ENCODE measurements around the gene SFT2D1. TPM values are rescaled to one million over a fixed set of nuclear protein-coding genes. Genes with fewer than 3 reads are reported as not detected.

The SFT2D1 gene
- total RNA-seq, 1 donor: 25.7 TPM

GRCh38 chr6:166360243-166361076, 18.1 kb upstream of the SFT2D1 start:
- Histone ChIP-seq H3K27me3 (ENCODE audit: insufficient read depth, low read length) (peaks cover 2% of the 10 kb centered on the region), H3K36me3 (ENCODE audit: insufficient read depth, low read length) (no peaks in the 10 kb centered on the region), H3K9me3 (ENCODE audit: low read depth, low read length) (no peaks in the 10 kb centered on the region), H3K79me2 (ENCODE audit: insufficient read depth, low read length) (no peaks in the 10 kb centered on the region), H3K4me2 (ENCODE audit: insufficient read depth, low read length) (no peak overlapping the region), H2AFZ (ENCODE audit: low read length) (no peak overlapping the region), H3K27ac (ENCODE audit: low read depth, low read length) (no peak overlapping the region), H3K4me3 (ENCODE audit: insufficient read depth, low read length) (no peak overlapping the region), H3K4me1 (ENCODE audit: insufficient read depth, low read length) (peaks cover 20% of the 10 kb centered on the region), H4K20me1 (ENCODE audit: insufficient read depth, low read length) (no peaks in the 10 kb centered on the region)
- TF ChIP-seq CTCF (IDR thresholded peaks at IDR 0.05; ENCODE audit: extremely low read depth, low read depth, low read length): no peak
- DNase-seq (ENCODE audit: insufficient read length, low spot score, missing footprints): peak; percentile 81

- no peak overlapping the region for H3K4me3 ChIP-seq (ENCODE audit: insufficient read depth, low read length)
- no peak overlapping the region for H3K4me2 ChIP-seq (ENCODE audit: insufficient read depth, low read length)
- no peaks in the 10 kb centered on the region for H3K79me2 ChIP-seq (ENCODE audit: insufficient read depth, low read length)
- DNase-seq (ENCODE audit: insufficient read length, low spot score, missing footprints): no peak
- H4K20me1 ChIP-seq (ENCODE audit: insufficient read depth, low read length): no peaks in the 10 kb centered on the region
- H3K36me3 ChIP-seq (ENCODE audit: insufficient read depth, low read length): no peaks in the 10 kb centered on the region
- TF ChIP-seq CTCF (IDR thresholded peaks at IDR 0.05; ENCODE audit: extremely low read depth, low read depth, low read length): no peak
- H3K9me3 ChIP-seq (ENCODE audit: low read depth, low read length): no peaks in the 10 kb centered on the region
- peaks cover 6% of the 10 kb centered on the region for H3K27me3 ChIP-seq (ENCODE audit: insufficient read depth, low read length)
- H3K4me1 ChIP-seq (ENCODE audit: insufficient read depth, low read length): peaks cover 4% of the 10 kb centered on the region
- H2AFZ ChIP-seq (ENCODE audit: low read length): no peak overlapping the region
- no peak overlapping the region for H3K27ac ChIP-seq (ENCODE audit: low read depth, low read length)
These were observed 13.2 kb upstream of the SFT2D1 start for GRCh38 chr6:166355552-166355951.

GRCh38 chr6:166354965-166355364, 12.6 kb upstream of the SFT2D1 start:
- Histone ChIP-seq H3K4me2 (ENCODE audit: insufficient read depth, low read length) (no peak overlapping the region), H3K9me3 (ENCODE audit: low read depth, low read length) (no peaks in the 10 kb centered on the region), H3K4me1 (ENCODE audit: insufficient read depth, low read length) (no peaks in the 10 kb centered on the region), H4K20me1 (ENCODE audit: insufficient read depth, low read length) (no peaks in the 10 kb centered on the region), H3K36me3 (ENCODE audit: insufficient read depth, low read length) (no peaks in the 10 kb centered on the region), H3K27ac (ENCODE audit: low read depth, low read length) (no peak overlapping the region), H3K79me2 (ENCODE audit: insufficient read depth, low read length) (no peaks in the 10 kb centered on the region), H3K4me3 (ENCODE audit: insufficient read depth, low read length) (no peak overlapping the region), H3K27me3 (ENCODE audit: insufficient read depth, low read length) (peaks cover 10% of the 10 kb centered on the region), H2AFZ (ENCODE audit: low read length) (no peak overlapping the region)
- DNase-seq (ENCODE audit: insufficient read length, low spot score, missing footprints): no peak
- TF ChIP-seq CTCF (IDR thresholded peaks at IDR 0.05; ENCODE audit: extremely low read depth, low read depth, low read length): no peak

- Histone ChIP-seq H3K79me2 (ENCODE audit: insufficient read depth, low read length) (no peaks in the 10 kb centered on the region), H4K20me1 (ENCODE audit: insufficient read depth, low read length) (no peaks in the 10 kb centered on the region), H3K4me3 (ENCODE audit: insufficient read depth, low read length) (no peak overlapping the region), H3K4me1 (ENCODE audit: insufficient read depth, low read length) (no peaks in the 10 kb centered on the region), H2AFZ (ENCODE audit: low read length) (no peak overlapping the region), H3K27ac (ENCODE audit: low read depth, low read length) (no peak overlapping the region), H3K4me2 (ENCODE audit: insufficient read depth, low read length) (no peak overlapping the region), H3K36me3 (ENCODE audit: insufficient read depth, low read length) (no peaks in the 10 kb centered on the region), H3K9me3 (ENCODE audit: low read depth, low read length) (no peaks in the 10 kb centered on the region), H3K27me3 (ENCODE audit: insufficient read depth, low read length) (peaks cover 10% of the 10 kb centered on the region)
- no peak for DNase-seq (ENCODE audit: insufficient read length, low spot score, missing footprints)
- no peak for TF ChIP-seq CTCF (IDR thresholded peaks at IDR 0.05; ENCODE audit: extremely low read depth, low read depth, low read length)
These were observed 11.8 kb upstream of the SFT2D1 start for GRCh38 chr6:166354143-166354542.
